DOHH2 (cell line): ENCODE results near the gene SOSTDC1.

Experiments used
- CTCF ChIP-seq: fragments of 200-600 bp; sonication (generic); IDR thresholded peaks from one replicate; pipeline ENCODE4 v1.5.1; 2014; ENCODE audit warnings: antibody characterized with exemption, mild to moderate bottlenecking, low read depth, low read length; ENCODE audit not compliant: poor library complexity, severe bottlenecking
- EZH2phosphoT487 ChIP-seq: fragments of 200-600 bp; sonication (generic); IDR thresholded peaks from 2 replicates; pipeline ENCODE4 v1.6.1; 2017; ENCODE audit warnings: borderline replicate concordance, mild to moderate bottlenecking, antibody characterized with exemption, low read length, moderate library complexity, mixed read lengths

- TF ChIP-seq CTCF (no peak), EZH2phosphoT487 (no peak)
These were observed 27.1 kb upstream of the SOSTDC1 start for GRCh38 chr7:16492513-16493062.
